Endothelial cell of umbilical vein (primary cell): ENCODE data around the gene AUTS2. TPM values are rescaled to one million over a fixed set of nuclear protein-coding genes. Genes with fewer than 3 reads are reported as not detected.

Source experiments
- BruUV-seq: library from RNA; stranded (reverse); fragments of 400-500 nt; replicated peaks from 2 replicates; lab custom pipeline; 2021; lab: Mats Ljungman, UMichigan
- CTCF ChIA-PET: fragments of 300-600, 350-600 bp; sonication (Branson Sonifier 250); formaldehyde crosslinking; loops from one replicate; lab custom pipeline; 2021; ENCODE audit warnings: antibody characterized with exemption, inconsistent platforms; lab: Charles Lee
- POLR2A ChIA-PET: fragments of 300-600, 350-600 bp; sonication (Branson Sonifier 250); formaldehyde crosslinking; loops from one replicate; lab custom pipeline; 2021; ENCODE audit warnings: antibody characterized with exemption, inconsistent platforms; lab: Charles Lee
- DNase-seq: peaks from one replicate; pipeline ENCODE4 v3.0.0-alpha.2; 2011; ENCODE audit warnings: low read depth, low spot score
- FAIRE-seq: peaks from 2 replicates; lab custom pipeline; 2011; peaks lifted over from hg19 to GRCh38; lab: Jason Lieb, UNC
- H2AFZ ChIP-seq: 2 replicates; pipeline ENCODE4 v1.6.0; 2012; ENCODE audit warnings: low read depth, low read length, control low read depth, inconsistent platforms
- H3K27ac ChIP-seq: 2 replicates; pipeline ENCODE4 v1.5.1; 2011; ENCODE audit warnings: low read depth, mild to moderate bottlenecking, control low read depth, low read length, moderate library complexity; ENCODE audit not compliant: insufficient read depth
- H3K27me3 ChIP-seq, 2 experiments: 2 replicates each; pipeline versions ENCODE4 v1.6.0 to v1.6.1; 2011; ENCODE audit warnings: low read length in 2 of 2, mixed read lengths in 1 of 2; ENCODE audit not compliant: control insufficient read depth in 2 of 2, insufficient read depth in 2 of 2
- H3K36me3 ChIP-seq, 2 experiments: 2 replicates in 1 of 2; 3 replicates in 1 of 2; pipeline ENCODE4 v1.5.1; 2011; ENCODE audit warnings: low read length in 2 of 2, mild to moderate bottlenecking in 1 of 2, moderate library complexity in 1 of 2; ENCODE audit not compliant: control insufficient read depth in 2 of 2, insufficient read depth in 2 of 2; ENCODE audit errors: extremely low read depth in 1 of 2
- H3K4me1 ChIP-seq: 3 replicates; pipeline ENCODE4 v1.5.1; 2011; ENCODE audit warnings: mild to moderate bottlenecking, low read length; ENCODE audit not compliant: control insufficient read depth, insufficient read depth; ENCODE audit errors: extremely low read depth
- H3K4me2 ChIP-seq: 2 replicates; pipeline ENCODE4 v1.6.1; 2011; ENCODE audit warnings: low read length, control low read depth, mixed read lengths; ENCODE audit not compliant: insufficient read depth
- H3K4me3 ChIP-seq, 3 experiments: fragments of 200-600 bp in 1 of 3; sonication (generic), shearing (Covaris generic) in 1 of 3; replicated peaks in 1 of 3; 2 replicates each; pipeline ENCODE4 v1.5.1; 2011 to 2016; ENCODE audit warnings: control low read depth in 3 of 3, low read length in 3 of 3, mild to moderate bottlenecking in 2 of 3, inconsistent platforms in 1 of 3, low read depth in 1 of 3, moderate library complexity in 1 of 3; ENCODE audit not compliant: insufficient read depth in 1 of 3
- H3K79me2 ChIP-seq: 2 replicates; pipeline ENCODE4 v1.6.0; 2012; ENCODE audit warnings: low read length, inconsistent platforms; ENCODE audit not compliant: control insufficient read depth, insufficient read depth
- H3K9ac ChIP-seq: replicated peaks from 2 replicates; pipeline ENCODE3; 2011; ENCODE audit warnings: low read length, control low read depth; ENCODE audit not compliant: insufficient read depth; ENCODE audit errors: extremely low read depth
- H3K9me1 ChIP-seq: replicated peaks from 3 replicates; pipeline ENCODE4 v1.6.0; 2011; ENCODE audit warnings: mild to moderate bottlenecking, low read length; ENCODE audit not compliant: control insufficient read depth, insufficient read depth; ENCODE audit errors: extremely low read depth
- H3K9me3 ChIP-seq: replicated peaks from 2 replicates; pipeline ENCODE4 v1.5.1; 2012; ENCODE audit warnings: low read length, inconsistent platforms; ENCODE audit not compliant: control insufficient read depth, insufficient read depth
- H4K20me1 ChIP-seq: replicated peaks from 2 replicates; pipeline ENCODE3; 2011; ENCODE audit warnings: mild to moderate bottlenecking, low read length; ENCODE audit not compliant: control insufficient read depth, insufficient read depth; ENCODE audit errors: extremely low read depth
- EZH2 ChIP-seq: IDR thresholded peaks from 2 replicates; pipeline ENCODE4 v1.6.1; 2012; ENCODE audit warnings: borderline replicate concordance, low read depth, mild to moderate bottlenecking, moderate library complexity, low read length, inconsistent platforms; ENCODE audit not compliant: severe bottlenecking
- FOS ChIP-seq: IDR thresholded peaks from 2 replicates; pipeline ENCODE4 v1.6.1; 2011; ENCODE audit warnings: mild to moderate bottlenecking, low read length, moderate library complexity, borderline replicate concordance; ENCODE audit not compliant: insufficient read depth
- GATA2 ChIP-seq: IDR thresholded peaks from 2 replicates; pipeline ENCODE4 v1.7.0; 2011; ENCODE audit warnings: low read depth, mild to moderate bottlenecking, moderate library complexity, mixed read lengths, low read length; ENCODE audit not compliant: insufficient read length, insufficient read depth
- JUN ChIP-seq: IDR thresholded peaks from 2 replicates; pipeline ENCODE4 v1.6.1; 2011; ENCODE audit warnings: borderline replicate concordance, low read depth; ENCODE audit not compliant: insufficient read length, insufficient read depth
- MYC ChIP-seq: IDR thresholded peaks from one replicate; pipeline ENCODE4 v1.6.1; 2011; ENCODE audit warnings: mild to moderate bottlenecking, low read depth, low read length
- POLR2A ChIP-seq: IDR thresholded peaks from 2 replicates; pipeline ENCODE4 v1.6.1; 2012; ENCODE audit warnings: low read depth, mild to moderate bottlenecking, control low read depth, low read length
- POLR2AphosphoS5 ChIP-seq: IDR thresholded peaks from 2 replicates; pipeline ENCODE4 v1.6.1; 2012; ENCODE audit warnings: low read depth, mild to moderate bottlenecking, control low read depth, low read length, moderate library complexity; ENCODE audit not compliant: insufficient read depth
- dilution Hi-C: fragments of 300-500 bp; cut with MboI; formaldehyde crosslinking; loops from one replicate; pipeline ENCODE4 v1.15.0; 2019; ENCODE audit warnings: low sequenced_read_pairs; ENCODE audit not compliant: extremely low pct_ligation_motif_present
- intact Hi-C: fragments of 100-400 bp; cut with micrococcal nuclease; formaldehyde crosslinking; loops from one replicate; pipeline ENCODE4 v1.10.0; 2022
- polyA plus RNA-seq, 4 experiments: library from polyadenylated mRNA; depleted of rRNA in 3 of 4; stranded (reverse) in 3 of 4; unstranded in 1 of 4; fragments of >200 nt; gene quantifications; 2 replicates each; pipeline versions ENCODE4 v1.2.1 to v1.2.3, GENCODE V29; 2011 to 2012; ENCODE audit warnings: missing spikeins in 1 of 4
- total RNA-seq: library from RNA; stranded (reverse); gene quantifications from 2 replicates; pipeline ENCODE4 v1.2.3, GENCODE V29; 2021
- TF ChIP-seq, protein P1 (sequence below): IDR thresholded peaks from 2 replicates; pipeline ENCODE4 v1.6.1; 2011; ENCODE audit not compliant: insufficient read depth, insufficient read length
- TF ChIP-seq, protein P2 (sequence below), 2 donors: IDR thresholded peaks; 1 replicate in 1 of 2; 2 replicates in 1 of 2; pipeline ENCODE4 v1.5.1; 2011; ENCODE audit warnings: low read length in 2 of 2, mild to moderate bottlenecking in 2 of 2, moderate library complexity in 2 of 2, control low read depth in 1 of 2, inconsistent platforms in 1 of 2, low read depth in 1 of 2; ENCODE audit not compliant: insufficient read depth in 1 of 2; ENCODE audit errors: extremely low read depth in 1 of 2

AUTS2 gene
- total and polyA plus RNA-seq, 2 donors (not counting 3 experiments of a cell fraction or from before 2014, with no cell fraction given): 0.59 to 8.0 TPM

DNA sequence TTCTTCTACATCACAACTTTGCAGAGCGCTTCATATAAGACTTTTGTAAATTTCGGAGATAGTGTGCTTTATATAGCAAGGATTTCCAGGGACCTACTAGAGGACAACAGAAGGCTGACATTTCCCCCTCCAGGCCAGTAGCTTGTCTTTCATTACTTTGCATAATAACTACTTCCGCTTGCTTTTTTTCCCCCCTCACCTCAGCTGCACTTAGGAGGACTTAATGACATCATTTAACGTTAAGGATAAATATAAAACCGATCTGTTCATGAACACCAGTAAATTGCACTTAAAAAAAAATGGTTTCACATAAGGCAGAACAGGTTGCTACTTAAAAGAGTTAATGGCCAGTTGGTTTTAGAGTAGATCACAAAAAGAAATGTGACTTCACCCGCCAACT is 172.3 kb downstream of the AUTS2 start:
- Histone ChIP-seq H4K20me1 (no peaks in the 10 kb centered on the region), H3K27ac (no peak overlapping the region), H3K9me1 (no peaks in the 10 kb centered on the region), H3K9ac (no peak overlapping the region), H3K4me3 (no peak overlapping the region), H3K9me3 (no peaks in the 10 kb centered on the region), H3K4me2 (no peak overlapping the region), H3K27me3 (no peaks in the 10 kb centered on the region), H3K36me3 (no peaks in the 10 kb centered on the region), H3K4me1 (no peaks in the 10 kb centered on the region), H3K79me2 (no peaks in the 10 kb centered on the region), H2AFZ (no peak overlapping the region)
- intact Hi-C loops: no loop called here
- no peak for TF ChIP-seq POLR2A
- TF ChIP-seq MYC: no peak
- TF ChIP-seq GATA2: no peak
- TF ChIP-seq JUN: no peak
- TF ChIP-seq EZH2: no peak
- TF ChIP-seq, protein P1, sequence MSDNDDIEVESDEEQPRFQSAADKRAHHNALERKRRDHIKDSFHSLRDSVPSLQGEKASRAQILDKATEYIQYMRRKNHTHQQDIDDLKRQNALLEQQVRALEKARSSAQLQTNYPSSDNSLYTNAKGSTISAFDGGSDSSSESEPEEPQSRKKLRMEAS: no peak
- TF ChIP-seq FOS: no peak
- TF ChIP-seq POLR2AphosphoS5: no peak
- TF ChIP-seq, protein P2, sequence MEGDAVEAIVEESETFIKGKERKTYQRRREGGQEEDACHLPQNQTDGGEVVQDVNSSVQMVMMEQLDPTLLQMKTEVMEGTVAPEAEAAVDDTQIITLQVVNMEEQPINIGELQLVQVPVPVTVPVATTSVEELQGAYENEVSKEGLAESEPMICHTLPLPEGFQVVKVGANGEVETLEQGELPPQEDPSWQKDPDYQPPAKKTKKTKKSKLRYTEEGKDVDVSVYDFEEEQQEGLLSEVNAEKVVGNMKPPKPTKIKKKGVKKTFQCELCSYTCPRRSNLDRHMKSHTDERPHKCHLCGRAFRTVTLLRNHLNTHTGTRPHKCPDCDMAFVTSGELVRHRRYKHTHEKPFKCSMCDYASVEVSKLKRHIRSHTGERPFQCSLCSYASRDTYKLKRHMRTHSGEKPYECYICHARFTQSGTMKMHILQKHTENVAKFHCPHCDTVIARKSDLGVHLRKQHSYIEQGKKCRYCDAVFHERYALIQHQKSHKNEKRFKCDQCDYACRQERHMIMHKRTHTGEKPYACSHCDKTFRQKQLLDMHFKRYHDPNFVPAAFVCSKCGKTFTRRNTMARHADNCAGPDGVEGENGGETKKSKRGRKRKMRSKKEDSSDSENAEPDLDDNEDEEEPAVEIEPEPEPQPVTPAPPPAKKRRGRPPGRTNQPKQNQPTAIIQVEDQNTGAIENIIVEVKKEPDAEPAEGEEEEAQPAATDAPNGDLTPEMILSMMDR (IDR thresholded peaks at IDR 0.05; ENCODE audit: extremely low read depth in 1 of 2, insufficient read depth in 1 of 2, low read depth in 1 of 2, low read length in 2 of 2): no peak
- DNase-seq (no peak), FAIRE-seq (no peak)
- CTCF ChIA-PET: no interaction called here
- no TSS peak for BruUV-seq
- dilution Hi-C loops: no loop called here
- POLR2A ChIA-PET: no interaction called here
